ENCODE results near the gene OLIG1. TPM values are rescaled to one million over a fixed set of nuclear protein-coding genes. Genes with fewer than 3 reads are reported as not detected.

The OLIG1 gene
- total RNA-seq, 1 experiment from 2014 or later = not detected

DNA sequence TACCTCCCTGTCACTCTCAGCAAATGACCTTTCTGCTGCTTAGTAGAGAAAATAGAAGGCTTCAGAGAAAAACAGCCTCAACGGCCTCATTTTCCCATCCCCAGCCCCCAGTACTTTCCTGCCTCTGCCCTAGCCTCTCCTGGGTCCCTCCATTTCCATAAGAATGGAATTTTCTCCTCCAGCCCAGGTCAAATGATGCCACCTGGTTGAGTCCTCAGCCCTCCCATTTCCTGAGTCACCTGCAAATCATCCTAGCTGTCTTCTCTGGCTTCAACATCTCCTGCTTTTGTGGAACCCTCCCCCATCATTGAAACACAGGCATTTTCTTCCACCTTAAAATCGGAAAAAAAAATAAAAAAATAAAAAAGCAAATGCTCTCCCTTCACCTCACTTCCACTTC is 35.1 kb downstream of the OLIG1 start:
- ChIA-PET POLR2A (no interaction called here), CTCF (no interaction called here), RAD21 (ENCODE audit: low non-redundant PET in 1 of 2, low total read pairs in 2 of 2, uncharacterized antibody in 2 of 2, unreplicated experiment in 2 of 2) (no interaction called here)
- intact Hi-C loops (cut with micrococcal nuclease) = no loop called here
- Histone ChIP-seq H4K20me1 (ENCODE audit: insufficient read depth) (no peaks in the 10 kb centered on the region), H2AFZ (ENCODE audit: low read depth, low read length, poor library complexity, severe bottlenecking) (no peak overlapping the region), H3K9me2 (ENCODE audit: insufficient read depth) (no peaks in the 10 kb centered on the region), H3K9me3 (ENCODE audit: control insufficient read depth in 1 of 2, insufficient read depth in 1 of 2, low read depth in 1 of 2, low read length in 2 of 2) (no peaks in the 10 kb centered on the region), H3K9ac (ENCODE audit: low read length) (no peak overlapping the region), H3K27me3 (ENCODE audit: insufficient read depth, low read length) (peaks cover 8% of the 10 kb centered on the region; the same call in 1 of the 2 replicates), H3K4me2 (ENCODE audit: low read length) (no peak overlapping the region), H3K36me3 (ENCODE audit: control insufficient read depth in 1 of 2, insufficient read depth in 2 of 2, low read length in 2 of 2) (no peaks in the 10 kb centered on the region), H3K27ac (ENCODE audit: low read depth, low read length) (no peak overlapping the region), H3K4me3 (replicated peaks in 1 of 2; ENCODE audit: low read depth in 1 of 2, low read length in 2 of 2) (no peak overlapping the region), H3K4me1 (ENCODE audit: control insufficient read depth in 1 of 2, insufficient read depth in 2 of 2, low read length in 2 of 2) (no peaks in the 10 kb centered on the region), H3K79me2 (ENCODE audit: insufficient read depth, low read length) (no peaks in the 10 kb centered on the region)
- no TSS peak for BruUV-seq (replicated peaks)
- ATAC-seq (no peak), DNase-seq (ENCODE audit: low read depth, low spot score) (no peak)
- TF ChIP-seq TCF7L2 (IDR thresholded peaks at IDR 0.05; ENCODE audit: borderline replicate concordance, extremely low read depth, insufficient read depth, insufficient read length) (no peak), YY1 (IDR thresholded peaks at IDR 0.05; ENCODE audit: extremely low read depth, insufficient replicate concordance, low read depth, low read length) (no peak)

DNA sequence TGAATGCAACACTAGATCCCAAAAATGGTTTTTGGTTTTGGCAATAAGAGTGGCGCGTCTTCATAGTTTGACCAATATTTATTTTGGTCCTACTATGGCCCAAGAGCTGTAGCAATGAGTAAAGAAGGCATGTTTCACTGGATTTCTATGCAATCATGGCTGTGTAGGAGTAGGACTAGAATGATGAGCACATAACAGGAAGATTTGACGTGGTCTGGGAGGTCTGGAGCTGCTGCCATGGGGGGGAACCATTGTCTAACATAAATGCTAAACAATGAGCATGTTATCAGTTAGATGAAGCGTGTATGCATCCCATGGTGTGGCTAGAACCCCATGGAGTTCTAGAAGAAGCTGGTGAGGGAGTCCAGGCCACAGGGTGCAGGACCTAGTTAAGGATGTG is 38.3 kb downstream of the OLIG1 start:
- POLR2A ChIA-PET = no interaction called here
- no peak for TF ChIP-seq TCF7L2 (IDR thresholded peaks at IDR 0.05; ENCODE audit: borderline replicate concordance, extremely low read depth, insufficient read depth, insufficient read length)
- no peak for TF ChIP-seq ELF1 (IDR thresholded peaks at IDR 0.05; ENCODE audit: borderline replicate concordance, low read depth)
- TF ChIP-seq RAD21 (IDR thresholded peaks at IDR 0.05; ENCODE audit: low read depth) = no peak
- TF ChIP-seq EZH2 (IDR thresholded peaks at IDR 0.05) = no peak
- no peak for TF ChIP-seq POLR2A (IDR thresholded peaks at IDR 0.05; ENCODE audit: borderline replicate concordance, extremely low read depth, insufficient read depth, insufficient read length)
- no peak for TF ChIP-seq SP1 (IDR thresholded peaks at IDR 0.05; ENCODE audit: low read depth)
- TF ChIP-seq, protein P1, sequence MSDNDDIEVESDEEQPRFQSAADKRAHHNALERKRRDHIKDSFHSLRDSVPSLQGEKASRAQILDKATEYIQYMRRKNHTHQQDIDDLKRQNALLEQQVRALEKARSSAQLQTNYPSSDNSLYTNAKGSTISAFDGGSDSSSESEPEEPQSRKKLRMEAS (IDR thresholded peaks at IDR 0.05) = no peak
- no peak for TF ChIP-seq YY1 (IDR thresholded peaks at IDR 0.05; ENCODE audit: extremely low read depth, insufficient replicate concordance, low read depth, low read length)
- TF ChIP-seq POLR2AphosphoS5 (IDR thresholded peaks at IDR 0.05; ENCODE audit: low read depth, low read length) = no peak
- no peak for TF ChIP-seq JUND (IDR thresholded peaks at IDR 0.05)
- TF ChIP-seq EZH2phosphoT487 (IDR thresholded peaks at IDR 0.05; ENCODE audit: borderline replicate concordance) = no peak
- TF ChIP-seq, protein P2, sequence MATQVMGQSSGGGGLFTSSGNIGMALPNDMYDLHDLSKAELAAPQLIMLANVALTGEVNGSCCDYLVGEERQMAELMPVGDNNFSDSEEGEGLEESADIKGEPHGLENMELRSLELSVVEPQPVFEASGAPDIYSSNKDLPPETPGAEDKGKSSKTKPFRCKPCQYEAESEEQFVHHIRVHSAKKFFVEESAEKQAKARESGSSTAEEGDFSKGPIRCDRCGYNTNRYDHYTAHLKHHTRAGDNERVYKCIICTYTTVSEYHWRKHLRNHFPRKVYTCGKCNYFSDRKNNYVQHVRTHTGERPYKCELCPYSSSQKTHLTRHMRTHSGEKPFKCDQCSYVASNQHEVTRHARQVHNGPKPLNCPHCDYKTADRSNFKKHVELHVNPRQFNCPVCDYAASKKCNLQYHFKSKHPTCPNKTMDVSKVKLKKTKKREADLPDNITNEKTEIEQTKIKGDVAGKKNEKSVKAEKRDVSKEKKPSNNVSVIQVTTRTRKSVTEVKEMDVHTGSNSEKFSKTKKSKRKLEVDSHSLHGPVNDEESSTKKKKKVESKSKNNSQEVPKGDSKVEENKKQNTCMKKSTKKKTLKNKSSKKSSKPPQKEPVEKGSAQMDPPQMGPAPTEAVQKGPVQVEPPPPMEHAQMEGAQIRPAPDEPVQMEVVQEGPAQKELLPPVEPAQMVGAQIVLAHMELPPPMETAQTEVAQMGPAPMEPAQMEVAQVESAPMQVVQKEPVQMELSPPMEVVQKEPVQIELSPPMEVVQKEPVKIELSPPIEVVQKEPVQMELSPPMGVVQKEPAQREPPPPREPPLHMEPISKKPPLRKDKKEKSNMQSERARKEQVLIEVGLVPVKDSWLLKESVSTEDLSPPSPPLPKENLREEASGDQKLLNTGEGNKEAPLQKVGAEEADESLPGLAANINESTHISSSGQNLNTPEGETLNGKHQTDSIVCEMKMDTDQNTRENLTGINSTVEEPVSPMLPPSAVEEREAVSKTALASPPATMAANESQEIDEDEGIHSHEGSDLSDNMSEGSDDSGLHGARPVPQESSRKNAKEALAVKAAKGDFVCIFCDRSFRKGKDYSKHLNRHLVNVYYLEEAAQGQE (IDR thresholded peaks at IDR 0.05; ENCODE audit: low read depth) = no peak
- TF ChIP-seq, protein P3, sequence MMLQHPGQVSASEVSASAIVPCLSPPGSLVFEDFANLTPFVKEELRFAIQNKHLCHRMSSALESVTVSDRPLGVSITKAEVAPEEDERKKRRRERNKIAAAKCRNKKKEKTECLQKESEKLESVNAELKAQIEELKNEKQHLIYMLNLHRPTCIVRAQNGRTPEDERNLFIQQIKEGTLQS (IDR thresholded peaks at IDR 0.05) = no peak
- TF ChIP-seq SRF (IDR thresholded peaks at IDR 0.05; ENCODE audit: low read depth) = no peak
- TF ChIP-seq, protein P4, sequence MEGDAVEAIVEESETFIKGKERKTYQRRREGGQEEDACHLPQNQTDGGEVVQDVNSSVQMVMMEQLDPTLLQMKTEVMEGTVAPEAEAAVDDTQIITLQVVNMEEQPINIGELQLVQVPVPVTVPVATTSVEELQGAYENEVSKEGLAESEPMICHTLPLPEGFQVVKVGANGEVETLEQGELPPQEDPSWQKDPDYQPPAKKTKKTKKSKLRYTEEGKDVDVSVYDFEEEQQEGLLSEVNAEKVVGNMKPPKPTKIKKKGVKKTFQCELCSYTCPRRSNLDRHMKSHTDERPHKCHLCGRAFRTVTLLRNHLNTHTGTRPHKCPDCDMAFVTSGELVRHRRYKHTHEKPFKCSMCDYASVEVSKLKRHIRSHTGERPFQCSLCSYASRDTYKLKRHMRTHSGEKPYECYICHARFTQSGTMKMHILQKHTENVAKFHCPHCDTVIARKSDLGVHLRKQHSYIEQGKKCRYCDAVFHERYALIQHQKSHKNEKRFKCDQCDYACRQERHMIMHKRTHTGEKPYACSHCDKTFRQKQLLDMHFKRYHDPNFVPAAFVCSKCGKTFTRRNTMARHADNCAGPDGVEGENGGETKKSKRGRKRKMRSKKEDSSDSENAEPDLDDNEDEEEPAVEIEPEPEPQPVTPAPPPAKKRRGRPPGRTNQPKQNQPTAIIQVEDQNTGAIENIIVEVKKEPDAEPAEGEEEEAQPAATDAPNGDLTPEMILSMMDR (IDR thresholded peaks at IDR 0.05 in 2 of 3, conservative IDR thresholded peaks at IDR 0.05 in 1 of 3; ENCODE audit: borderline replicate concordance in 1 of 3, insufficient read depth in 1 of 3, low read depth in 2 of 3, low read length in 2 of 3) = no peak
- TF ChIP-seq SIN3A (IDR thresholded peaks at IDR 0.05; ENCODE audit: low read depth) = no peak

More for the DNA sequence above, 38.3 kb downstream of the OLIG1 start:
- Histone ChIP-seq H4K20me1 (ENCODE audit: insufficient read depth) (no peaks in the 10 kb centered on the region), H3K9me3 (ENCODE audit: control insufficient read depth in 1 of 2, insufficient read depth in 1 of 2, low read depth in 1 of 2, low read length in 2 of 2) (no peaks in the 10 kb centered on the region), H3K4me2 (ENCODE audit: low read length) (no peak overlapping the region), H3K9me2 (ENCODE audit: insufficient read depth) (no peaks in the 10 kb centered on the region), H3K36me3 (ENCODE audit: control insufficient read depth in 1 of 2, insufficient read depth in 2 of 2, low read length in 2 of 2) (no peaks in the 10 kb centered on the region), H3K79me2 (ENCODE audit: insufficient read depth, low read length) (no peaks in the 10 kb centered on the region), H3K27me3 (ENCODE audit: insufficient read depth, low read length) (peaks cover 29% of the 10 kb centered on the region), H2AFZ (ENCODE audit: low read depth, low read length, poor library complexity, severe bottlenecking) (no peak overlapping the region), H3K4me1 (ENCODE audit: control insufficient read depth in 1 of 2, insufficient read depth in 2 of 2, low read length in 2 of 2) (no peaks in the 10 kb centered on the region), H3K4me3 (replicated peaks in 1 of 2; ENCODE audit: low read depth in 1 of 2, low read length in 2 of 2) (no peak overlapping the region), H3K9ac (ENCODE audit: low read length) (no peak overlapping the region), H3K27ac (ENCODE audit: low read depth, low read length) (no peak overlapping the region)
- ChIA-PET CTCF (no interaction called here), RAD21 (ENCODE audit: low non-redundant PET in 1 of 2, low total read pairs in 2 of 2, uncharacterized antibody in 2 of 2, unreplicated experiment in 2 of 2) (no interaction called here)
- intact Hi-C loops (cut with micrococcal nuclease) = no loop called here
- ATAC-seq = no peak
- BruUV-seq (replicated peaks) = no TSS peak
- no peak for DNase-seq (ENCODE audit: low read depth, low spot score)
